Thymus (tissue), 14 donors: ENCODE data around the gene ARL8A. TPM values are rescaled to one million over a fixed set of nuclear protein-coding genes. Genes with fewer than 3 reads are reported as not detected.
"Not testable (repeated sequence)": the region's sequence is repeated elsewhere in the genome, so short reads cannot be mapped to it uniquely, and the experiment has no call there.

Experiments used
- DNase-seq, 9 donors: peaks; one replicate each; pipeline ENCODE4 v3.0.0-alpha.2; 2013; ENCODE audit warnings: low spot score in 9 of 9, low read depth in 6 of 9, missing footprints in 1 of 9
- H3K27ac ChIP-seq, 2 donors: one replicate each; pipeline ENCODE4 v1.5.1; 2013; ENCODE audit warnings: control low read depth in 1 of 2, low read depth in 1 of 2, low read length in 1 of 2, mild to moderate bottlenecking in 1 of 2, moderate library complexity in 1 of 2
- H3K27me3 ChIP-seq, 2 donors: one replicate each; pipeline ENCODE4 v1.5.1; 2013; ENCODE audit warnings: low read length in 1 of 2; ENCODE audit not compliant: control insufficient read depth in 2 of 2, insufficient read depth in 1 of 2
- H3K36me3 ChIP-seq, 2 donors: one replicate each; pipeline ENCODE4 v1.5.1; 2013; ENCODE audit warnings: low read length in 1 of 2, mild to moderate bottlenecking in 1 of 2, moderate library complexity in 1 of 2; ENCODE audit not compliant: control insufficient read depth in 2 of 2, insufficient read depth in 2 of 2
- H3K4me1 ChIP-seq, 2 donors: one replicate each; pipeline ENCODE4 v1.5.1; 2013; ENCODE audit warnings: low read length in 2 of 2; ENCODE audit not compliant: control insufficient read depth in 2 of 2, insufficient read depth in 2 of 2
- H3K4me3 ChIP-seq, 2 donors: one replicate each; pipeline ENCODE4 v1.5.1; 2013; ENCODE audit warnings: low read length in 2 of 2, control low read depth in 1 of 2, mild to moderate bottlenecking in 1 of 2
- H3K9me3 ChIP-seq, 2 donors: one replicate each; pipeline ENCODE4 v1.5.1; 2013; ENCODE audit warnings: low read length in 1 of 2, mild to moderate bottlenecking in 1 of 2; ENCODE audit not compliant: control insufficient read depth in 2 of 2, insufficient read depth in 1 of 2
- WGBS: extraction: QIAGEN DNeasy Blood & Tissue Kit; methylation state at CpG from one replicate; pipeline ENCODE4 v1.1.7; 2013; 5-methylcytosine and 5-hydroxymethylcytosine counted together
- long read RNA-seq, 10 donors: transcript quantifications; one replicate each; lab custom pipeline, GENCODE V29; 2026
- polyA plus RNA-seq: library from polyadenylated mRNA; stranded (reverse); fragments of 200-250 nt; gene quantifications from one replicate; pipeline ENCODE4 v1.2.3, GENCODE V29; 2013
- total RNA-seq: library from RNA; stranded (reverse); fragments of 120-200 nt; gene quantifications from one replicate; pipeline ENCODE4 v1.2.4, GENCODE V29; 2013
- donor health status: healthy.

Gene ARL8A
- total RNA-seq (16.7 TPM), polyA plus RNA-seq (29.5 TPM)
- long read RNA-seq, donor 1, partial matches to known transcripts: 0 of 2 reads
- long read RNA-seq, donor 1, other reads (novel, unspliced or antisense): 0 of 2 reads
- long read RNA-seq, donor 2, transcript ARL8A-201 (7 exons, 1,793 nt): major isoform, 38 of 39 reads
- long read RNA-seq, donor 2, partial matches to known transcripts: 0 of 39 reads
- long read RNA-seq, donor 2, other reads (novel, unspliced or antisense): 0 of 39 reads
- long read RNA-seq, donor 3, transcript ARL8A-201 (7 exons, 1,793 nt): major isoform, 23 of 26 reads
- long read RNA-seq, donor 3, partial matches to known transcripts: 0 of 26 reads
- long read RNA-seq, donor 3, other reads (novel, unspliced or antisense): 0 of 26 reads
- long read RNA-seq, donor 4, transcript ARL8A-201 (7 exons, 1,793 nt): major isoform, 7 of 8 reads
- long read RNA-seq, donor 4, partial matches to known transcripts: 0 of 8 reads
- long read RNA-seq, donor 4, other reads (novel, unspliced or antisense): 0 of 8 reads
- long read RNA-seq, donor 5, transcript ARL8A-201 (7 exons, 1,793 nt): major isoform, 21 of 21 reads
- long read RNA-seq, donor 5, partial matches to known transcripts: 0 of 21 reads
- long read RNA-seq, donor 5, other reads (novel, unspliced or antisense): 0 of 21 reads
- long read RNA-seq, donor 6, transcript ARL8A-201 (7 exons, 1,793 nt): major isoform, 20 of 20 reads
- long read RNA-seq, donor 6, partial matches to known transcripts: 0 of 20 reads
- long read RNA-seq, donor 6, other reads (novel, unspliced or antisense): 0 of 20 reads
- long read RNA-seq, donor 7, transcript ARL8A-201 (7 exons, 1,793 nt): major isoform, 15 of 16 reads
- long read RNA-seq, donor 7, partial matches to known transcripts: 0 of 16 reads
- long read RNA-seq, donor 7, other reads (novel, unspliced or antisense): 0 of 16 reads
- long read RNA-seq, donor 8, transcript ARL8A-201 (7 exons, 1,793 nt): major isoform, 8 of 8 reads
- long read RNA-seq, donor 8, partial matches to known transcripts: 0 of 8 reads
- long read RNA-seq, donor 8, other reads (novel, unspliced or antisense): 0 of 8 reads
- long read RNA-seq, donor 9, transcript ARL8A-201 (7 exons, 1,793 nt): major isoform, 7 of 7 reads
- long read RNA-seq, donor 9, partial matches to known transcripts: 0 of 7 reads
- long read RNA-seq, donor 9, other reads (novel, unspliced or antisense): 0 of 7 reads
- long read RNA-seq, donor 10, transcript ARL8A-201 (7 exons, 1,793 nt): major isoform, 8 of 9 reads
- long read RNA-seq, donor 10, partial matches to known transcripts: 0 of 9 reads
- long read RNA-seq, donor 10, other reads (novel, unspliced or antisense): 0 of 9 reads

GRCh38 chr1:202144402-202145067 is at the start of gene ARL8A:
Gene ARL8A, minus strand, starts transcription at chr1:202144737. Its CDS starts 165 bp downstream, at chr1:202144572.
- WGBS: under 1% methylated on average over 82 of the region's 82 CpGs
- Histone ChIP-seq H3K36me3 (peaks cover 31 to 37% of the 10 kb centered on the region in 2 donors), H3K4me1 (peaks cover 21% of the 10 kb centered on the region in 2 donors), H3K27me3 (no peaks in the 10 kb centered on the region), H3K4me3 (peak within 1 kb of the TSS; percentile 90 to 94), H3K27ac (peak within 1 kb of the TSS; percentile 74 to 82), H3K9me3 (no peaks in the 10 kb centered on the region)
- peak in 2 of 9 donors; percentile 49 to 70 for DNase-seq

- H3K9me3 ChIP-seq: peaks cover 0 to under 1% of the 10 kb centered on the region in 2 donors
- peaks cover 23 to 59% of the 10 kb centered on the region in 2 donors for H3K27me3 ChIP-seq
- peaks cover 7 to 21% of the 10 kb centered on the region in 2 donors for H3K4me1 ChIP-seq
- DNase-seq: no peak
- H3K27ac ChIP-seq: no peak overlapping the region
- no peak overlapping the region for H3K4me3 ChIP-seq
- H3K36me3 ChIP-seq: no peaks in the 10 kb centered on the region
- WGBS: 68% methylated on average over 11 of the region's 11 CpGs
Measured at GRCh38 chr1:202194328-202194648, 49.8 kb upstream of the ARL8A start.

- DNase-seq: no peak
- Histone ChIP-seq H3K4me3 (no peak within 1 kb of the TSS), H3K9me3 (peaks cover 0 to 4% of the 10 kb centered on the region in 2 donors), H3K27me3 (peaks cover 23 to 58% of the 10 kb centered on the region in 2 donors), H3K27ac (no peak within 1 kb of the TSS), H3K36me3 (no peaks in the 10 kb centered on the region), H3K4me1 (peaks cover 2 to 16% of the 10 kb centered on the region in 2 donors)
- 6% methylated on average over 61 of the region's 61 CpGs for WGBS
Measured at GRCh38 chr1:202193614-202194327, 49.2 kb upstream of the ARL8A start, which contains the start of gene LGR6. Gene LGR6, plus strand, starts transcription at chr1:202193799. Its CDS starts 191 bp downstream, at chr1:202193990.

DNA sequence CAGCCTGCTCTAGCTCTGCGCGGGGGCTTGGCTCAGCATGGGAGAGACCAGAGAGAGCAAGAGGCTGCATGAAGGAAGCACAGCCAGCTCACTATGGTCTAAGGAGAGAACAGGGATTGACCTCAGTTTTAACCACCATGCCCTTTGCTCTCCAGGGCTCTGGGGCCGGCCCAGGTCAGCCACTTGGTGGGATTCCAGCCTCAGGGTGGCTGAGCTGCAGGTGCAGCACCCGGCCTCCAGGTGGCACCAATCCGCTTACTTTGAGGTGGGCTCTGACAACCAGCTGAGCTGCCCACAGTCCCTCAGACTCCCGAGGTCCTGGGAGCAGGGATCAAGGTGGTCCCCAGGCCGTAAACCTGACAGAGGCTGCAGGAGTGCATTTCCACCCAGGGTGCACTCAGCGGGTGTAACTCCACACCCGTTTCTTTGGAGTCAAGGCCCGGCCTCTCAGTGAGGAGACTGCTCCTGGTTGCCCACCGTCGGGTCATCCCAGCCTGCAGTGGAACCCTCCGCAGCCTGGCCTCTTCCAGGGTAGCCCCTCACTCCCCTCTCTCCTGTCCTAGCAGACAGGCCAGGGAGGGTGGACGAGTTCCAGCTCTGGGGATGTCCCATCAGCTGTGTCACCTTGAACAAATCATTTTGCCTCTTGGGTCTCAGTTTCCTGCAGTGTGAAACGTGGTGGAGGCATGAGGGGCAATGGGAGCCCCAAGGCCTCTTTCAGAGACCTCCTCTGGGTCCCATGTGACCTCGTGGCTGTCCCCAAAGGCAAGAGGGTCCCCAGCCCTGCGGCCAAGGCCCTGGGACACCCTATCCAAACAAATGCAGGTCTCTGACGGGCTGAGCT is 48.5 kb upstream of the ARL8A start:
- Histone ChIP-seq H3K27me3 (peaks cover 23 to 57% of the 10 kb centered on the region in 2 donors), H3K36me3 (no peaks in the 10 kb centered on the region), H3K4me3 (no peak overlapping the region), H3K27ac (no peak overlapping the region), H3K4me1 (peaks cover 0 to 10% of the 10 kb centered on the region in 2 donors), H3K9me3 (peaks cover 0 to 4% of the 10 kb centered on the region in 2 donors)
- peak in 2 of 9 donors; percentile 57 to 63 for DNase-seq
- 32% methylated on average over 18 of the region's 18 CpGs for WGBS

GRCh38 chr1:202191391-202191790 is 46.9 kb upstream of the ARL8A start:
- not testable (repeated sequence) for DNase-seq, H3K9me3 ChIP-seq, H3K4me3 ChIP-seq, H3K36me3 ChIP-seq, H3K4me1 ChIP-seq, H3K27ac ChIP-seq
- peaks cover 23 to 54% of the 10 kb centered on the region in 2 donors for H3K27me3 ChIP-seq
- WGBS: 93% methylated on average over 22 of the region's 33 CpGs

DNA sequence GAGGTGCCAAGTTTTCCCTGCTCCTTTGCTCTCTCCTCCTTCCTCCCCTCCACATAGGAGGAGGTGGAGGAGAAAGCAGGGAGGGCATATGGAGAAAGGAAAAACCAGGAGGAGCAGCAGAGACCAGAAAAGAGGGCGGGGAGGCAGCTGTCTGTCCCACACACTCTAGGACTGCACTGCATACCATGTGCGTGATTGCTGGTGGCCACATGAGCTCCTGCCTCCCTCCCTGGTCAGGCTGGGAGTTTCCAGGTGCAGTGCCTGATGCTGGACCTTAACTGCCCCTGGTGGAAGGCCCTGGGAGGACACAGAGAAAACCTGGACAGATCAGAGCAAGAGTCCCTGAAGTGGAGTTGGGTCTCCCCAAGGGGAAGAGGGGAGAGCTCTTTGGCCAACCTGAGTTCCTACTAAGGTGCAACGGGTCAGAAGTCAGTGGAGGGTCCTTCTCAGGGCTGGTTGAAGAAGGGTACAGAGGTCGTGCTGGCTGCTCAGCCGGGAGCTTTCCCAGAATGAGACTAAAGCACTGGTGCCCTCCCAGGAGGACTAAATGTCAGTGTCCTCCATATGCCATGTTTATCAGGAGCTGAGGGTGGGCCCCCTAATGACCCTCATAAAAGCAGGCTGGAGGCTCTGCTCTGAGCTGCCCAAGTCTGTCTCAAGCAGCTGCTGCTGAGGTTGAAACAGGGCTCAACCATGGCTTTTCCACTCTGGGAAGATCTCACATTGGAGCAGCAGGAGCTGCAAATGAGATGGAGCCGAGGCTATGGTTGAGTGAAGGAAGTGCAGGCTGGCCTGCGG is 45.6 kb upstream of the ARL8A start:
- H3K9me3 ChIP-seq: peaks cover 0 to 4% of the 10 kb centered on the region in 2 donors
- peaks cover 0 to 8% of the 10 kb centered on the region in 2 donors for H3K4me1 ChIP-seq
- no peak for DNase-seq
- H3K36me3 ChIP-seq: no peaks in the 10 kb centered on the region
- H3K27ac ChIP-seq: no peak overlapping the region
- WGBS: 93% methylated on average over 7 of the region's 7 CpGs
- peaks cover 21 to 46% of the 10 kb centered on the region in 2 donors for H3K27me3 ChIP-seq
- no peak overlapping the region for H3K4me3 ChIP-seq
